Colonic mucosa (tissue), 4 donors: ENCODE data around the gene ARHGAP27. TPM values are rescaled to one million over a fixed set of nuclear protein-coding genes. Genes with fewer than 3 reads are reported as not detected.
"Not testable (repeated sequence)": the region's sequence is repeated elsewhere in the genome, so short reads cannot be mapped to it uniquely, and the experiment has no call there.

Experiments
- DNase-seq: peaks from one replicate; pipeline ENCODE4 v3.0.0-alpha.2; 2020
- H3K27ac ChIP-seq: fragments of 200-600 bp; one replicate; pipeline ENCODE4 v1.8.0; 2021
- H3K27me3 ChIP-seq: fragments of 200-600 bp; one replicate; pipeline ENCODE4 v1.8.0; 2021
- H3K36me3 ChIP-seq: fragments of 200-600 bp; one replicate; pipeline ENCODE4 v1.8.0; 2021
- H3K4me1 ChIP-seq: fragments of 200-600 bp; one replicate; pipeline ENCODE4 v1.8.0; 2021; ENCODE audit warnings: mild to moderate bottlenecking
- H3K4me3 ChIP-seq: fragments of 200-600 bp; one replicate; pipeline ENCODE4 v1.8.0; 2021
- H3K9ac ChIP-seq, 2 donors: one replicate each; pipeline ENCODE4 v1.7.0; 2013; ENCODE audit warnings: control low read depth in 2 of 2, low read depth in 2 of 2, low read length in 2 of 2
- H3K9me3 ChIP-seq: fragments of 200-600 bp; one replicate; pipeline ENCODE4 v1.8.0; 2021
- intact Hi-C: fragments of 100-400 bp; cut with DNase I; formaldehyde crosslinking; loops from one replicate; pipeline ENCODE4 v1.14.1; 2022
- total RNA-seq, 2 donors: library from RNA; stranded (reverse); fragmentation: NEBNext Ultra II Directional in 1 of 2; extraction: Animal tissue kit (Norgen Biotek cat#: 25700) in 1 of 2; gene quantifications; one replicate each; pipeline ENCODE4 v1.2.1, GENCODE V29; 2021
- TF ChIP-seq, protein P1 (sequence below): fragments of 200-600 bp; IDR thresholded peaks from one replicate; pipeline ENCODE4 v1.8.0; 2022; ENCODE audit warnings: antibody characterized with exemption, mild to moderate bottlenecking
- donor health status: healthy.
- donor health status: DM: no; HTN: no; CAD: no.
- donor health status: DM: no; HTN: no; CAD: no.

Gene ARHGAP27
- total RNA-seq, 2 donors from 2014 or later = 107 to 165 TPM

DNA sequence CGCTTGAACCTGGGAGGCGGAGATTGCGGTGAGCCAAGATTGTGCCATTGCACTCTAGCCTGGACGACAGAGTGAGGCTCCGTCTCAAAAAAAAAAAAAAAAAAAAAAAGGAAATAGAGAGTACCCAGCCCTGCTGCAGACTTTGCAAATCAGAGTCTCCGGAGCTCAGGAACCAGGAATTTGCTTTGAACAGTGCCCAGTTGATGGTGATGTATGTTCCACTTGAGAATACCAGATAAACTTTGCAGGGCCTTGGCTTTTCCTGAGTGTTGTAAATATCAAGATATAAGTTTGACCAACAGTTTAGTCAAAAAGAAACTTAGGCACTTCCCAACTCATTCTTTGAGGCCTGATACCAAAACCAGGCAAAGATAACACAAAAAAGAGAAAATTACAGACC is 85.2 kb downstream of the ARHGAP27 start:
- intact Hi-C loops = no loop called here
- no peak overlapping the region for H3K4me3 ChIP-seq
- H3K9ac ChIP-seq = no peak overlapping the region
- no peaks in the 10 kb centered on the region for H3K27me3 ChIP-seq
- DNase-seq = no peak
- no peaks in the 10 kb centered on the region for H3K36me3 ChIP-seq
- TF ChIP-seq, protein P1, sequence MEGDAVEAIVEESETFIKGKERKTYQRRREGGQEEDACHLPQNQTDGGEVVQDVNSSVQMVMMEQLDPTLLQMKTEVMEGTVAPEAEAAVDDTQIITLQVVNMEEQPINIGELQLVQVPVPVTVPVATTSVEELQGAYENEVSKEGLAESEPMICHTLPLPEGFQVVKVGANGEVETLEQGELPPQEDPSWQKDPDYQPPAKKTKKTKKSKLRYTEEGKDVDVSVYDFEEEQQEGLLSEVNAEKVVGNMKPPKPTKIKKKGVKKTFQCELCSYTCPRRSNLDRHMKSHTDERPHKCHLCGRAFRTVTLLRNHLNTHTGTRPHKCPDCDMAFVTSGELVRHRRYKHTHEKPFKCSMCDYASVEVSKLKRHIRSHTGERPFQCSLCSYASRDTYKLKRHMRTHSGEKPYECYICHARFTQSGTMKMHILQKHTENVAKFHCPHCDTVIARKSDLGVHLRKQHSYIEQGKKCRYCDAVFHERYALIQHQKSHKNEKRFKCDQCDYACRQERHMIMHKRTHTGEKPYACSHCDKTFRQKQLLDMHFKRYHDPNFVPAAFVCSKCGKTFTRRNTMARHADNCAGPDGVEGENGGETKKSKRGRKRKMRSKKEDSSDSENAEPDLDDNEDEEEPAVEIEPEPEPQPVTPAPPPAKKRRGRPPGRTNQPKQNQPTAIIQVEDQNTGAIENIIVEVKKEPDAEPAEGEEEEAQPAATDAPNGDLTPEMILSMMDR = no peak
- no peaks in the 10 kb centered on the region for H3K9me3 ChIP-seq
- no peak overlapping the region for H3K27ac ChIP-seq
- no peaks in the 10 kb centered on the region for H3K4me1 ChIP-seq

DNA sequence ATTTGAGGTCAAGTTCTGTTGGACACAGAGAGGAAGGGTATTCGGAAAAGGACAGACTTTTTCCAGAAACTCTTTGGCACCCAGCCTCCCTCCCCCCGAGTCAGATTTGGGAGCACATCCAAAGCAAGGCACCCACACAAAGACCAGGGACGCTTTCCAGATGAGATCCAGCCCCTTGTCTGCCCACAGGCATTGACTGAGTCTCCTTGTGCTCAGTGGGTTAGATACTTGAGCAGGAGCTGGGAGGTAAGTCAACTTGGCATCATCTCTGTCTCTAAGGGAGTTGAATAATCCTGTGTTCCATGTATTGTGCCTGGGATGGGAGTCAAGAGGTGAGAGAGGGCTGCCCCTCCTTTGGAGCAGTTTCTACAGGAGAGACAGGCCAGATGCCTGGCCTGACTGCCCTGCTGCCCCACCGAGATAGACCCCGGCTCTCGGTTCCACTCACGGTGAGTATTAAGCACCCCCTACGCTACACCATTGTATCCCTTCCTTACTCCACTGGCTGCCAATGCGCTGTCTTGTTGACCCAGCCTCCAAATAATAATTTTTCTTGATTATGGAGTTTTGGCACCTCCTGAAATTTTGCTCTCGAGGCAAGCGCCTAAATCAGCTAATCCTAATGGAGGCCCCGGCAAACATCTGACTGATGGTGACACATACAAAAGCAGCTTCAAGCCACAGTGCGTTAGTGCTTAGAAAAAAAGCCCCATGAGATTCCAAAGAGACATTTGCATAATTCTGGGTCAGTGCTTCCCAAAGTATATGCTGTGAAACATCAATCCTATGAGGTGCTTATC is 86.3 kb downstream of the ARHGAP27 start:
- Histone ChIP-seq H3K9me3 (no peaks in the 10 kb centered on the region), H3K4me3 (no peak overlapping the region), H3K4me1 (no peaks in the 10 kb centered on the region), H3K27ac (no peak overlapping the region), H3K27me3 (no peaks in the 10 kb centered on the region), H3K36me3 (no peaks in the 10 kb centered on the region), H3K9ac (no peak overlapping the region)
- TF ChIP-seq, protein P1 = no peak
- intact Hi-C loops = no loop called here
- DNase-seq = no peak

DNA sequence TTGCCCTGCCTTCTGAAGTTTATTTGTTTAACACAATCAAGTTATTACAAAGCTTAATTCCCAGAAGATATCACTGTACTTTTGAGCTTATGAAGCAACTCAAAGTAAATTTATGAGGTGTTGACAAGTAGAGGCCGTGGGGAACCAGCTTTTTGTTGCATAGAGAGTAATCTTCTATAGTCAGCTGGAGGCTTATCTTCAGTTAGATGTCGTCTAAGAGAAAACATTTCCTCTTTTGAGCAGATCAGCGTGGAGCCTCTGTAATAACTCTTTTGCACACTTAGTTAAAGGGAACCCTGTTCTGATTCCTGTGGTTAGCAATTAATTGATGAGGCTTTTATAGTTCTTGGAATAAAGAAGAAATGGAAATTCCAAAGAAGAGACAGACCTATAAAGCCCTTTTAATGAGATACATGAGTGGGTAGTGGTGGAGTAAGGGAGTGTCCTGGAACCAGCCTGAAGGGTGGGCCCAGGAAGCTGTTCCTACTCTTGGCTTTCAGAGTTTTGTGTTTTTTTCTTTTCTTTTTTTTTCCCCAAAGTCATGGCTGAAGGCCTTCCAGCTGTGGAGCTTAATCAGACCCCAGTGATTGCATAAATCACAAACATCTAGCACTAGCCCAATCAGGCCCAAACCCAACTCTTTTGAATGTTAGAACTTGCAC is 87.0 kb downstream of the ARHGAP27 start:
- Histone ChIP-seq H3K4me1 (no peaks in the 10 kb centered on the region), H3K9me3 (no peaks in the 10 kb centered on the region), H3K36me3 (no peaks in the 10 kb centered on the region), H3K4me3 (no peak overlapping the region), H3K9ac (no peak overlapping the region), H3K27me3 (no peaks in the 10 kb centered on the region), H3K27ac (no peak overlapping the region)
- TF ChIP-seq, protein P1 = no peak
- DNase-seq = no peak
- intact Hi-C loops = no loop called here

DNA sequence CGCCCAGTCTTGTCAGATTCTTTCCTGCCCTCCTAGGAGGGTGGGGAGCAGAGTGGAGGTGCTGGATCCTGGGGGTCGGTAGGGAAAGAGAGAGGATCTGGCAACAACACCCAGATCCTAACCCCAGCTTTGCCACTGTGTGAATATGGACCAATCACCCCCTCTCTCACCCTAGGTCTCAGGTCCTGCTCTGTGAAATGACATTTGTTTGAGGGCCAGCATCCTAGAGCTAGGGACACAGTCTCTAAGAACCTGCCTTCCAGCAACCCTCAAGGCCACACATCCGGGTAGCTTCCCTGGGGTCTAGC is 87.5 kb downstream of the ARHGAP27 start:
- H3K36me3 ChIP-seq = no peaks in the 10 kb centered on the region
- H3K9ac ChIP-seq = no peak overlapping the region
- H3K27ac ChIP-seq = no peak overlapping the region
- H3K4me3 ChIP-seq = no peak overlapping the region
- H3K4me1 ChIP-seq = no peaks in the 10 kb centered on the region
- no peaks in the 10 kb centered on the region for H3K27me3 ChIP-seq
- no peak for DNase-seq
- intact Hi-C loops = no loop called here
- no peaks in the 10 kb centered on the region for H3K9me3 ChIP-seq
- TF ChIP-seq, protein P1 = no peak

DNA sequence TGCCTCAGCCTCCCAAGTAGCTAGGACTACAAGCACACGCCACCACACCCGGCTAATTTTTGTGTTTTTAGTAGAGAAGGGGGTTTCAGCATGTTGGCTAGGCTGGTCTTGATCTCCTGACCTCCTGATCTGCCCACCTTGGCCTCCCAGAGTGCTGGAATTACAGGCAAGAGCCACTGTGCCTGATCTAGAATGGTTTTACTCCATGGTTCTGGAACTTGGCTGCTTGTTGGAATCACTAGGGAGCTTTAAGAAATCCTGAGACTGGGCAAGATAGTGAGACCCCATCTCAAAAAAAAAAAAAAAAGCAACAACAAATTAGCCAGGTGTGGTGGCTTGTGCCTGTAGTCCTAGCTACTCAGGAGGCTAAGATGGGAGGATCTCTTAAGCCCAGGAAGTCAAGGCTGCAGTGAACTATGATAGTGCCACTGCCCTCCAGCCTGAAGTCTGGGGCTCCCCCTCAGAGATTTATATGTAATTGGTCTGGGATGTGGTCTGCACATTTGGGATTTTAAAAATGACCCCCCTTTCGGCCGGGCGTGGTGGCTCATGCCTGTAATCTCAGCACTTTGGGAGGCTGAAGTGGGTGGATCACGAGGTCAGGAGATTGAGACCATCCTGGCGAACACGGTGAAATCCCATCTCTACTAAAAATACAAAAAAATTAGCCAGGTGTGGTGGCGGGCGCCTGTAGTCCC is 88.6 kb downstream of the ARHGAP27 start:
- H3K36me3 ChIP-seq, DNase-seq, H3K9ac ChIP-seq, H3K9me3 ChIP-seq, H3K27me3 ChIP-seq, H3K4me3 ChIP-seq, intact Hi-C loops, H3K4me1 ChIP-seq, H3K27ac ChIP-seq: not testable (repeated sequence)

Other genes starting within 250 kb of the ARHGAP27 start
- gene FMNL1, start 211.0 kb downstream of the ARHGAP27 start, total RNA-seq = 1 to 10 TPM; 6.8 to 8.4 TPM
- gene SPATA32, start 170.8 kb downstream of the ARHGAP27 start, total RNA-seq = not detected
- 10 to 100 TPM; 11.1 to 15.0 TPM for gene MAP3K14, start 115.8 kb downstream of the ARHGAP27 start, total RNA-seq
- gene PLEKHM1, start 57.9 kb upstream of the ARHGAP27 start, total RNA-seq = 10 to 100 TPM; 50.7 to 61.3 TPM